RWPE2 (cell line): ENCODE measurements around the gene JAML.
A peak's percentile ranks its signal among the peaks of the same experiment; 100 is the strongest.

Experiments used
- ATAC-seq: fragments of 200-7000 bp; cut with Tn5 transposase; 3 replicates; pipeline ENCODE4 v1.9.1; 2021; ENCODE audit warnings: low read depth
- DNase-seq: peaks from one replicate; pipeline ENCODE4 v3.0.0-alpha.2; 2020; ENCODE audit warnings: low spot score
- H3K27ac ChIP-seq: fragments of 450-650 bp; 2 replicates; pipeline ENCODE4 v1.5.1; 2017; ENCODE audit warnings: mild to moderate bottlenecking; ENCODE audit not compliant: poor library complexity, severe bottlenecking
- H3K27me3 ChIP-seq: fragments of 250-450 bp; sonication (Bioruptor Pico); 2 replicates; pipeline ENCODE4 v1.5.1; 2021; ENCODE audit warnings: mild to moderate bottlenecking, moderate library complexity; ENCODE audit not compliant: insufficient read depth, poor library complexity, severe bottlenecking
- H3K36me3 ChIP-seq: fragments of 250-450 bp; sonication (Bioruptor Pico); 2 replicates; pipeline ENCODE4 v1.5.1; 2020; ENCODE audit warnings: low read depth, mild to moderate bottlenecking, moderate library complexity
- H3K4me1 ChIP-seq: fragments of 250-450 bp; sonication (Bioruptor Pico); 2 replicates; pipeline ENCODE4 v1.5.1; 2021; ENCODE audit warnings: mild to moderate bottlenecking, moderate library complexity; ENCODE audit not compliant: insufficient read depth, poor library complexity, severe bottlenecking
- H3K4me3 ChIP-seq: fragments of 250-450 bp; sonication (Bioruptor Pico); 2 replicates; pipeline ENCODE4 v1.5.1; 2021; ENCODE audit warnings: mild to moderate bottlenecking, moderate library complexity; ENCODE audit not compliant: severe bottlenecking
- H3K9me3 ChIP-seq: fragments of 250-450 bp; sonication (Bioruptor Pico); 2 replicates; pipeline ENCODE4 v1.5.1; 2021; ENCODE audit warnings: mild to moderate bottlenecking, moderate library complexity; ENCODE audit not compliant: severe bottlenecking
- CTCF ChIP-seq: fragments of 450-650 bp; IDR thresholded peaks from one replicate; pipeline ENCODE4 v1.5.1; 2017; ENCODE audit warnings: mild to moderate bottlenecking, moderate library complexity; ENCODE audit not compliant: poor library complexity, severe bottlenecking

JAML gene

GRCh38 chr11:118200901-118201680 is 23.7 kb downstream of the JAML start:
- H3K9me3 ChIP-seq, result no peaks in the 10 kb centered on the region
- no peak for ATAC-seq
- no peak overlapping the region for H3K27ac ChIP-seq
- H3K27me3 ChIP-seq, result no peaks in the 10 kb centered on the region
- H3K36me3 ChIP-seq, result no peaks in the 10 kb centered on the region
- DNase-seq, result no peak
- H3K4me1 ChIP-seq, result no peaks in the 10 kb centered on the region
- no peak overlapping the region for H3K4me3 ChIP-seq
- no peak for TF ChIP-seq CTCF

GRCh38 chr11:118200497-118200896 is 24.3 kb downstream of the JAML start:
- Histone ChIP-seq H3K4me1 (peaks cover 2% of the 10 kb centered on the region), H3K36me3 (no peaks in the 10 kb centered on the region), H3K27me3 (no peaks in the 10 kb centered on the region), H3K4me3 (no peak overlapping the region), H3K9me3 (no peaks in the 10 kb centered on the region), H3K27ac (no peak overlapping the region)
- no peak for DNase-seq
- ATAC-seq, result no peak
- no peak for TF ChIP-seq CTCF

GRCh38 chr11:118199135-118199534 is 25.7 kb downstream of the JAML start:
- H3K36me3 ChIP-seq, result no peaks in the 10 kb centered on the region
- DNase-seq, result no peak
- H3K4me3 ChIP-seq, result no peak overlapping the region
- H3K27ac ChIP-seq, result no peak overlapping the region
- no peaks in the 10 kb centered on the region for H3K27me3 ChIP-seq
- no peaks in the 10 kb centered on the region for H3K9me3 ChIP-seq
- TF ChIP-seq CTCF, result no peak
- ATAC-seq, result no peak
- peaks cover 10% of the 10 kb centered on the region for H3K4me1 ChIP-seq

- TF ChIP-seq CTCF, result peak; percentile 94
- no peaks in the 10 kb centered on the region for H3K27me3 ChIP-seq
- no peak overlapping the region for H3K27ac ChIP-seq
- no peaks in the 10 kb centered on the region for H3K9me3 ChIP-seq
- no peaks in the 10 kb centered on the region for H3K36me3 ChIP-seq
- no peak for DNase-seq
- peaks cover 10% of the 10 kb centered on the region for H3K4me1 ChIP-seq
- H3K4me3 ChIP-seq, result no peak overlapping the region
- ATAC-seq, result peak; percentile 75
Measured at GRCh38 chr11:118198370-118198769, 26.4 kb downstream of the JAML start.
